Fibroblast of villous mesenchyme (primary cell): ENCODE results near the gene PSMC5. TPM values are rescaled to one million over a fixed set of nuclear protein-coding genes. Genes with fewer than 3 reads are reported as not detected.

Source experiments
- DNase-seq: peaks from one replicate; pipeline ENCODE4 v3.0.0-alpha.2; 2010; ENCODE audit warnings: low read depth
- H3K4me3 ChIP-seq: 2 replicates; pipeline ENCODE4 v1.5.1; 2011; ENCODE audit warnings: low read depth, mild to moderate bottlenecking, low read length
- total RNA-seq: library from RNA; depleted of rRNA; stranded (reverse); fragments of >200 nt; gene quantifications from 2 replicates; pipeline ENCODE4 v1.2.3, GENCODE V29; 2012
- TF ChIP-seq, protein P1 (sequence below): IDR thresholded peaks from 2 replicates; pipeline ENCODE4 v1.5.1; 2012; ENCODE audit warnings: low read depth, mild to moderate bottlenecking, low read length; ENCODE audit not compliant: insufficient read depth

Gene PSMC5
- total RNA-seq = 42.7 and 44.1 TPM in 2 replicates

DNA sequence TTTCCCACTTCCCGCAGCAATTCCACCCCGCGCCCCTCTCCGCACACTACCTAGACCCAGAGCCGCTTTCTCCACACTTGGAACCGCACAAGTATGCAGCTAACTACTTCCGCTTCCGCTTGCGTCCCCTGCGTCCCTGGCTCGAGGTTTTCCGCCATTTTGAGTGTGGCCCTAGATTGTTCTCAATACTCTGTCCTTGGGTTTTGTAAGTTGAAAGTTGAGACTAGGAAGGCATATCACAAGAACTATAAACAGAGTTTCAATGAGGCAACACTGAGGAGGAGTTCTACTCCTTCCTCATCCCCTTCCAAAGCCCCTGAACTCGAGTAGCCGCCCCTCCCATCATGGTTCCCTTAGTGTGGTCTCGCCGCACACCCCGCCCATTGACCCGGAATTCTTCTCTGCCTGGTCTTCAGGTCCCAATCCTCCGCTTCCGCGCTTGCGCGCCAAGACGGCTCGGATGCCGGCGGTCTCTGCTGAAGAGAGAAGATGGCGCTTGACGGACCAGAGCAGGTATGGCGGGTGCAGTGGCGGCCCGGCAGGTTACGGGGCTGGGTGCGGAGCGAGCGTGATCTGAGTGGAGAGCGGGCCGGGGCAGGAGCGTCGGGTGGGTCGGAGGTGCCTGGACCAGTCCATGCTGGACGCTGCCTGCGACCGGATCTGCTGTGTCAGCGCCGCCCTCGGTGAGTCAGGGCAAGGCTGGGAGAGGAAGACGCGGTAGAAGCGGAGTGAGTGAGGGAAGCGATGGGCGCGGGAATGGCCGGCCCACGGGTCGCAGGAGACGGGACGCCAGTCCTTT, at the start of gene PSMC5, which contains the start of gene FTSJ3:
TSS of gene PSMC5 (plus strand) at position 430 of the 799 bp plus-strand sequence. CDS start at position 490, 60 bp downstream.
TSS of gene FTSJ3 (minus strand) at position 662 of the 799 bp plus-strand sequence. CDS start 761 bp downstream, outside the sequence.
- peak within 1 kb of the TSS; percentile 67 for H3K4me3 ChIP-seq
- DNase-seq = peak; percentile 95
- TF ChIP-seq, protein P1, sequence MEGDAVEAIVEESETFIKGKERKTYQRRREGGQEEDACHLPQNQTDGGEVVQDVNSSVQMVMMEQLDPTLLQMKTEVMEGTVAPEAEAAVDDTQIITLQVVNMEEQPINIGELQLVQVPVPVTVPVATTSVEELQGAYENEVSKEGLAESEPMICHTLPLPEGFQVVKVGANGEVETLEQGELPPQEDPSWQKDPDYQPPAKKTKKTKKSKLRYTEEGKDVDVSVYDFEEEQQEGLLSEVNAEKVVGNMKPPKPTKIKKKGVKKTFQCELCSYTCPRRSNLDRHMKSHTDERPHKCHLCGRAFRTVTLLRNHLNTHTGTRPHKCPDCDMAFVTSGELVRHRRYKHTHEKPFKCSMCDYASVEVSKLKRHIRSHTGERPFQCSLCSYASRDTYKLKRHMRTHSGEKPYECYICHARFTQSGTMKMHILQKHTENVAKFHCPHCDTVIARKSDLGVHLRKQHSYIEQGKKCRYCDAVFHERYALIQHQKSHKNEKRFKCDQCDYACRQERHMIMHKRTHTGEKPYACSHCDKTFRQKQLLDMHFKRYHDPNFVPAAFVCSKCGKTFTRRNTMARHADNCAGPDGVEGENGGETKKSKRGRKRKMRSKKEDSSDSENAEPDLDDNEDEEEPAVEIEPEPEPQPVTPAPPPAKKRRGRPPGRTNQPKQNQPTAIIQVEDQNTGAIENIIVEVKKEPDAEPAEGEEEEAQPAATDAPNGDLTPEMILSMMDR = peak; percentile 41

DNA sequence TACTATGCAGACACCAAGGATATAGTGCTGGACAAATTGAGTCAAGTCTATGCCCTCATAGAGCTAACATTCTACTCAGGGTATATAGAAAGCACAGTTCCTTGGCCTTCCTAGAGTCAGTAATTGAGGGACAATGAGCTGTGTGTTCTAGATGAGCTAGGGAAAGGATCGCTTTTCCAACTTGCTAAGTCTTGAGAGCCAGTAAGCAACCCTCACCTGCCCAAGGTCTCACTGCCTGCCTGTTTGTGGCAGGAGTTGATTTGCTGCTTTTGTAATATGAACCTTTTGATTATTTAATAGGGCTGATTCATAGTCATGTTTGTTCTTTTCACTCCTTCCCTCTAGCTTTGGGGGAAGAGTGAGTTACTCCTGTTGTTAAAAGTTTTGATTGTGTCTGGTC, 46.7 kb upstream of the PSMC5 start:
- TF ChIP-seq, protein P1 = no peak
- no peak overlapping the region for H3K4me3 ChIP-seq
- DNase-seq = peak; percentile 38

DNA sequence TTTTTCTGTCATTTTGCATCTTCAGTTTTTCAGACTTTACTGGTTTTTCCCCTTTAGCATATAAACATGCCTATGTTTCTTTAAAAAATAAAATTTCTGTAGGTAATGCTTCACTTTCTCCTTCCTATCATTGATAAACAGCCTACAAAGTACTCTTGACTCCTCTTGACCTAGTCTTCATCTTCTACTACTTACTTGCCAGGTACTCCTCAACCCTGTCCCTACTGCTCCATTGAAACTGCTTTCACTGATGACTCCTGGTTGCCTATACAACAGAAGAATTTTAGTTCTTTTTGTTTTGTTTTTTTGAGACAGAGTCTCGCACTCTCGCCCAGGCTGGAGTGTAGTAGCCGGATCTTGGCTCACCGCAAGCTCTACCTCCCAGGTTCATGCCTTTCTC, 46.3 kb upstream of the PSMC5 start:
- TF ChIP-seq, protein P1 = no peak
- DNase-seq = no peak
- H3K4me3 ChIP-seq = no peak overlapping the region

DNA sequence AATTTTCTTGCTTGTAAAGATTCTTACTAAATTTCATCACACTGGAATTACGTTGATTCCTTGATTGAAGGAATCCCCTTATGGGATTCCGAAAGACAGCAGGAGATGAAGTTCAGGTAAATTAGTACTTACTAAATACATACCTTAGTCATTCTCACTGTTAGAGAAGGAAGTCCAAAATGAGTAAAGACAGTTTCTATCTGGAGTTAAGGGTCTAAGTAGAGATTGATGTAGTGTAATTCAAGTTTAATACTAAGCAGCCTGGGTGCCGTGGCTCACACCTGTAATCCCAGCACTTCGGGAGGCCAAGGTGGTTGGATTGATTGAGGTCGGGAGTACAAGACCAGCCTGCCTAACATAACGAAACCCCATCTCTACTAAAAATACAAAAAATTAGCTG, 43.7 kb upstream of the PSMC5 start:
- TF ChIP-seq, protein P1 = no peak
- no peak overlapping the region for H3K4me3 ChIP-seq
- DNase-seq = no peak

DNA sequence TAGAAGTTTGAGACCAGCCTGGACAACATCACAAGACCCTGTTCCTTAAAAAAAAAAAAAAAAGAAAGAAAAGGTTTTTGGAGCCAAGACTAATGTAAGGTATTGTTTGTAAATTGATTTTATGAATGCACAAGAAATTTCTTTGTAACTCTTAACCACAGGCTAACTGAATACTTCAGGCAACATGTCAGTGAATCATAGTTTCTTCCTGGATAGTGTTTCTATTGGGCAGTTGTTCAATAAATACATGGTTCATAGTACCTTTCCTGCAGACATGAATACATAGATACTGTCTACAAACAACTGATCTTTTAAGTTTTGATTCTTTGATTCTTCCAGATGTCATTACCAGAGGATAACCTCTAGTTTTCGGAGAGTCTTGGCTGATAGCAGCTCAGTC, 41.7 kb upstream of the PSMC5 start:
- no peak overlapping the region for H3K4me3 ChIP-seq
- peak; percentile 27 for DNase-seq

DNA sequence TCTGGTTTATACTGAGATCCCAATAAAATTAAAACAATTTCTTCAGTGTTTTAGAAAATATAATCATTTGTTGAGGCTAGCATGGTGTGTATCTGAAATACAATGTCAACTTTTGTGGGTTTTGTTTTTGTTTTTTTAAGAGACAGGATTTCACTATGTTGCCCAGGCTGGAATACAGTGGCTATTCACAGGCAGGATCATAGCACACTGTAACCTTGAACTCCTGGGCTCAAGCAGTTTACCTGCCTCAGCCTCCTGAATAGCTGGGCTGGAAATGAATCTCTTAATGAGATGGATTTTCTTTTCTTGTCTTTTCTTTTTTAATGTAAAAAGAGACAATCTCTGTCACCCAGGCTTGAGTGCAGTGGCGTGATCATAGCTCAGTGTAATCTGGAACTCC, 41.1 kb upstream of the PSMC5 start:
- TF ChIP-seq, protein P1 = no peak
- no peak for DNase-seq
- no peak overlapping the region for H3K4me3 ChIP-seq

More for the DNA sequence above, 41.7 kb upstream of the PSMC5 start:
- TF ChIP-seq, protein P1 = no peak
